Measurements from ENCODE around the gene FAM180B. TPM values are rescaled to one million over a fixed set of nuclear protein-coding genes. Genes with fewer than 3 reads are reported as not detected.
"Not testable (repeated sequence)": the region's sequence is repeated elsewhere in the genome, so short reads cannot be mapped to it uniquely, and the experiment has no call there.

The FAM180B gene
- total RNA-seq, 1 experiment from 2014 or later: not detected

- no peak for DNase-seq (ENCODE audit: low read depth)
Observed at GRCh38 chr11:47593934-47594855, 7.7 kb downstream of the FAM180B start, which contains the start of gene C1QTNF4. TSS of gene C1QTNF4 (minus strand) at chr11:47594411. CDS start at chr11:47590810, 3,601 bp downstream.

- DNase-seq (ENCODE audit: low read depth): no peak
Observed at GRCh38 chr11:47595029-47595428, 8.6 kb downstream of the FAM180B start.

- no peak for DNase-seq (ENCODE audit: low read depth)
Observed at GRCh38 chr11:47595967-47596366, 9.5 kb downstream of the FAM180B start.

GRCh38 chr11:47599902-47600301 is 13.4 kb downstream of the FAM180B start:
- DNase-seq (ENCODE audit: low read depth): peak; percentile 11

GRCh38 chr11:47603295-47603694 is 16.8 kb downstream of the FAM180B start:
- no peak for DNase-seq (ENCODE audit: low read depth)

GRCh38 chr11:47605921-47606320 is 19.4 kb downstream of the FAM180B start:
- no peak for DNase-seq (ENCODE audit: low read depth)

GRCh38 chr11:47606731-47607130 is 20.3 kb downstream of the FAM180B start:
- peak; percentile 31 for DNase-seq (ENCODE audit: low read depth)

GRCh38 chr11:47607380-47607779 is 20.9 kb downstream of the FAM180B start:
- DNase-seq (ENCODE audit: low read depth): peak; percentile 90

- DNase-seq (ENCODE audit: low read depth): no peak
Observed at GRCh38 chr11:47609675-47610074, 23.2 kb downstream of the FAM180B start.

GRCh38 chr11:47611348-47611794 is 24.9 kb downstream of the FAM180B start:
- DNase-seq (ENCODE audit: low read depth): no peak

- no peak for DNase-seq (ENCODE audit: low read depth)
Observed at GRCh38 chr11:47615249-47615648, 28.8 kb downstream of the FAM180B start.

- DNase-seq (ENCODE audit: low read depth): peak; percentile 76
Observed at GRCh38 chr11:47616726-47617416, 30.4 kb downstream of the FAM180B start.

GRCh38 chr11:47617417-47617809 is 30.9 kb downstream of the FAM180B start:
- DNase-seq (ENCODE audit: low read depth): peak; percentile 59

GRCh38 chr11:47620836-47621378 is 34.4 kb downstream of the FAM180B start:
- no peak for DNase-seq (ENCODE audit: low read depth)

GRCh38 chr11:47626234-47626633 is 39.8 kb downstream of the FAM180B start:
- no peak for DNase-seq (ENCODE audit: low read depth)

- no peak for DNase-seq (ENCODE audit: low read depth)
Observed at GRCh38 chr11:47628026-47628425, 41.5 kb downstream of the FAM180B start.

GRCh38 chr11:47631473-47631872 is 45.0 kb downstream of the FAM180B start:
- peak; percentile 14 for DNase-seq (ENCODE audit: low read depth)

- not testable (repeated sequence) for DNase-seq (ENCODE audit: low read depth)
Observed at GRCh38 chr11:47636331-47636730, 49.9 kb downstream of the FAM180B start.
